Measurements from ENCODE around the gene SCT. TPM values are rescaled to one million over a fixed set of nuclear protein-coding genes. Genes with fewer than 3 reads are reported as not detected.
A peak's percentile ranks its signal among the peaks of the same experiment; 100 is the strongest.

Gene SCT
- total and polyA plus RNA-seq, 4 donors, result not detected

- ATAC-seq (ENCODE audit: low FRiP score) (no peak), DNase-seq (no peak)
- H3K4me1 ChIP-seq (ENCODE audit: control insufficient read depth in 1 of 2, insufficient read depth in 2 of 2, low read length in 2 of 2), result no peaks in the 10 kb centered on the region
- no peak overlapping the region for H3K4me3 ChIP-seq (ENCODE audit: low read length in 2 of 2)
- H3K36me3 ChIP-seq (ENCODE audit: control insufficient read depth in 1 of 2, insufficient read depth in 2 of 2, low read length in 1 of 2), result peaks cover 4 to 11% of the 10 kb centered on the region in 2 donors
- H3K9me3 ChIP-seq (ENCODE audit: control insufficient read depth, low read length), result no peaks in the 10 kb centered on the region
- no peaks in the 10 kb centered on the region for H3K27me3 ChIP-seq (ENCODE audit: control insufficient read depth in 1 of 2, insufficient read depth in 2 of 2, low read length in 1 of 2)
- 85% methylated on average over 25 to 28 of the region's 28 CpGs for WGBS, 2 donors
- intact Hi-C loops (cut with DNase I), result no loop called here
- no peak overlapping the region for H3K27ac ChIP-seq (ENCODE audit: low read depth in 1 of 2, low read length in 2 of 2)
These were observed 18.2 kb downstream of the SCT start for GRCh38 chr11:608791-609251.

DNA sequence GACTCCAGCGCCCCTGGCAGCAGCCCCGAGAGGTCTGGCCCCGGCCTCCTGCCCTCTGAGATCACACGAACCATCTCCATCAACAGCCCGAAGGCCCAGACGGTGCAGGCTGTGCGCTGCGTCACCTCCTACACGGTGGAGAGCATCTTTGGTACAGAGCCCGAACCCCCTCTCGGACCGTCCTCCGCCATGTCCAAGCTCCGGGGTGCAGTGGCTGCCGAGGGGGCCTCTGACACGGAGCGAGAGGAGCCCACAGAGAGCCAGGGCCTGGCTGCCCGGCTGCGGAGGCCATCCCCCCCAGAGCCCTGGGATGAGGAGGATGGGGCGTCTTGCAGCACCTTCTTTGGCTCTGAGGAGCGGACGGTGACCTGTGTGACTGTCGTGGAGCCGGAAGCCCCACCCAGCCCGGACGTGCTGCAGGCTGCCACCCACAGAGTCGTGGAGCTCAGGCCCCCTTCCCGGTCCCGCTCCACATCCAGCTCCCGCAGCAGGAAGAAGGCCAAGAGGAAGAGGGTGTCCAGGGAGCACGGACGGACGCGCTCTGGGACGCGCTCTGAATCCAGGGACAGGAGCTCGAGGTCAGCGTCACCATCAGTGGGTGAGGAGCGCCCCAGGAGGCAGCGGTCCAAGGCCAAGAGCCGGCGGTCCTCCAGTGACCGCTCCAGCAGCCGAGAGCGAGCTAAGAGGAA is 18.9 kb downstream of the SCT start:
- no peak for ATAC-seq (ENCODE audit: low FRiP score)
- no peak overlapping the region for H3K4me3 ChIP-seq (ENCODE audit: low read length in 2 of 2)
- H3K27me3 ChIP-seq (ENCODE audit: control insufficient read depth in 1 of 2, insufficient read depth in 2 of 2, low read length in 1 of 2), result no peaks in the 10 kb centered on the region
- 89 to 90% methylated on average over 43 to 45 of the region's 45 CpGs for WGBS, 2 donors
- intact Hi-C loops (cut with DNase I), result no loop called here
- H3K9me3 ChIP-seq (ENCODE audit: control insufficient read depth, low read length), result no peaks in the 10 kb centered on the region
- no peak overlapping the region for H3K27ac ChIP-seq (ENCODE audit: low read depth in 1 of 2, low read length in 2 of 2)
- peaks cover 4 to 11% of the 10 kb centered on the region in 2 donors for H3K36me3 ChIP-seq (ENCODE audit: control insufficient read depth in 1 of 2, insufficient read depth in 2 of 2, low read length in 1 of 2)
- no peaks in the 10 kb centered on the region for H3K4me1 ChIP-seq (ENCODE audit: control insufficient read depth in 1 of 2, insufficient read depth in 2 of 2, low read length in 2 of 2)
- DNase-seq, result no peak

DNA sequence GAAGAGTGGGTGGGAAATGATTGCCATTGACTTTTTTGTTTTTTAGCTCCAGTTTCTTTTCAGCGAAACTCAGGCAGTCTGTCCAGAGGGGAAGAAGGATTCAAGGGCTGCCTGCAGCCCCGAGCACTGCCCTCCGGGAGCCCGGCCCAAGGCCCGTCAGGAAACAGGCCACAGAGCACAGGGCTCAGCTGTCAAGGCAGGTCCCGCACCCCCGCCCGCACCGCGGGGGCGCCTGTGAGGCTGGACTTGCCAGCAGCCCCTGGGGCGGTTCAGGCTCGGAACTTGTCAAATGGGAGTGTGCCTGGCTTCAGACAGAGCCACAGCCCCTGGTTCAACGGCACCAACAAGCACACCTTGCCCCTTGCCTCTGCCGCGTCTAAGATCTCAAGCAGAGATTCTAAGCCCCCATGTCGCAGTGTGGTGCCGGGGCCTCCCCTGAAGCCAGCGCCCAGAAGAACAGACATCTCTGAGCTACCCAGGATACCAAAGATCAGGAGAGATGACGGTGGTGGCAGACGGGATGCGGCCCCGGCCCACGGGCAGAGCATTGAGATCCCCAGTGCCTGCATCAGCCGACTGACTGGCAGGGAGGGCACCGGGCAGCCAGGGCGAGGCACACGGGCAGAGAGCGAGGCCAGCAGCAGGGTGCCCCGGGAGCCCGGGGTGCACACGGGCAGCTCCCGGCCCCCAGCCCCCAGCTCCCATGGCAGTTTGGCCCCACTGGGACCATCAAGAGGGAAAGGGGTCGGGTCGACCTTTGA is 19.8 kb downstream of the SCT start:
- WGBS, 2 donors, result 91 to 92% methylated on average over 35 of the region's 35 CpGs
- H3K4me1 ChIP-seq (ENCODE audit: control insufficient read depth in 1 of 2, insufficient read depth in 2 of 2, low read length in 2 of 2), result no peaks in the 10 kb centered on the region
- H3K36me3 ChIP-seq (ENCODE audit: control insufficient read depth in 1 of 2, insufficient read depth in 2 of 2, low read length in 1 of 2), result peaks cover 4 to 11% of the 10 kb centered on the region in 2 donors
- H3K4me3 ChIP-seq (ENCODE audit: low read length in 2 of 2), result no peak overlapping the region
- ATAC-seq (ENCODE audit: low FRiP score) (no peak), DNase-seq (no peak)
- no peaks in the 10 kb centered on the region for H3K27me3 ChIP-seq (ENCODE audit: control insufficient read depth in 1 of 2, insufficient read depth in 2 of 2, low read length in 1 of 2)
- no peaks in the 10 kb centered on the region for H3K9me3 ChIP-seq (ENCODE audit: control insufficient read depth, low read length)
- intact Hi-C loops (cut with DNase I), result no loop called here
- H3K27ac ChIP-seq (ENCODE audit: low read depth in 1 of 2, low read length in 2 of 2), result no peak overlapping the region

- ATAC-seq (ENCODE audit: low FRiP score) (peak; percentile 31), DNase-seq (no peak)
- Histone ChIP-seq H3K36me3 (ENCODE audit: control insufficient read depth in 1 of 2, insufficient read depth in 2 of 2, low read length in 1 of 2) (peaks cover 5 to 15% of the 10 kb centered on the region in 2 donors), H3K27me3 (ENCODE audit: control insufficient read depth in 1 of 2, insufficient read depth in 2 of 2, low read length in 1 of 2) (no peaks in the 10 kb centered on the region), H3K9me3 (ENCODE audit: control insufficient read depth, low read length) (no peaks in the 10 kb centered on the region), H3K4me3 (ENCODE audit: low read length in 2 of 2) (no peak overlapping the region), H3K27ac (ENCODE audit: low read depth in 1 of 2, low read length in 2 of 2) (no peak overlapping the region), H3K4me1 (ENCODE audit: control insufficient read depth in 1 of 2, insufficient read depth in 2 of 2, low read length in 2 of 2) (no peaks in the 10 kb centered on the region)
- intact Hi-C loops (cut with DNase I), result no loop called here
- WGBS, 2 donors, result 59 to 64% methylated on average over 19 of the region's 19 CpGs
These were observed 20.7 kb downstream of the SCT start for GRCh38 chr11:606245-606644.

GRCh38 chr11:605286-606129 is 21.5 kb downstream of the SCT start:
- WGBS, 2 donors, result 91 to 93% methylated on average over 33 of the region's 33 CpGs
- intact Hi-C loops (cut with DNase I), result no loop called here
- DNase-seq (no peak), ATAC-seq (ENCODE audit: low FRiP score) (no peak)
- Histone ChIP-seq H3K27ac (ENCODE audit: low read depth in 1 of 2, low read length in 2 of 2) (no peak overlapping the region), H3K4me3 (ENCODE audit: low read length in 2 of 2) (no peak overlapping the region), H3K9me3 (ENCODE audit: control insufficient read depth, low read length) (no peaks in the 10 kb centered on the region), H3K36me3 (ENCODE audit: control insufficient read depth in 1 of 2, insufficient read depth in 2 of 2, low read length in 1 of 2) (peaks cover 6 to 15% of the 10 kb centered on the region in 2 donors), H3K27me3 (ENCODE audit: control insufficient read depth in 1 of 2, insufficient read depth in 2 of 2, low read length in 1 of 2) (no peaks in the 10 kb centered on the region), H3K4me1 (ENCODE audit: control insufficient read depth in 1 of 2, insufficient read depth in 2 of 2, low read length in 2 of 2) (no peaks in the 10 kb centered on the region)

DNA sequence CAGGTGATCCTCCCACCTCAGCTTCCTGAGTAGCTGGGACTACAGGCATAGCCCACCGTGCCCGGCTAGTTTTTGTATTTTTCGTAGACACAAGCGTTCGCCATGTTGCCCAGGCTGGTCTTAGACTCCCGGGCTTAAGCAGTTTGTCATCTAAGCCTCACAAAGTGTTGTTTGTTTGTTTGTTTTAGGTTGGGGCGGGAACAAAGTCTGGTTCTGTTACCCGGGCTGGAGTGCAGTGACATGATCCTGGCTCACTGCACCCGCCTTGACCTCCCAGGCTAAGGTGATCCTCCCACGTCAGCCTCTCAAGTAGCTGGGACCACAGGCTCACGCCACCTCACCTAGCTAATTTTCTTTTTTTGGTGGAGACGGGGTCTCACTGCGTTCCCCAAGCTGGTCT is 23.8 kb downstream of the SCT start:
- Histone ChIP-seq H3K27ac (ENCODE audit: low read depth in 1 of 2, low read length in 2 of 2) (no peak overlapping the region), H3K27me3 (ENCODE audit: control insufficient read depth in 1 of 2, insufficient read depth in 2 of 2, low read length in 1 of 2) (no peaks in the 10 kb centered on the region), H3K4me1 (ENCODE audit: control insufficient read depth in 1 of 2, insufficient read depth in 2 of 2, low read length in 2 of 2) (no peaks in the 10 kb centered on the region), H3K4me3 (ENCODE audit: low read length in 2 of 2) (no peak overlapping the region), H3K36me3 (ENCODE audit: control insufficient read depth in 1 of 2, insufficient read depth in 2 of 2, low read length in 1 of 2) (peaks cover 5 to 15% of the 10 kb centered on the region in 2 donors), H3K9me3 (ENCODE audit: control insufficient read depth, low read length) (no peaks in the 10 kb centered on the region)
- intact Hi-C loops (cut with DNase I), result no loop called here
- 85 to 89% methylated on average over 13 of the region's 13 CpGs for WGBS, 2 donors
- ATAC-seq (ENCODE audit: low FRiP score) (no peak), DNase-seq (no peak)

GRCh38 chr11:601573-602245 is 25.3 kb downstream of the SCT start:
- Histone ChIP-seq H3K4me3 (ENCODE audit: low read length in 2 of 2) (no peak overlapping the region), H3K4me1 (ENCODE audit: control insufficient read depth in 1 of 2, insufficient read depth in 2 of 2, low read length in 2 of 2) (no peaks in the 10 kb centered on the region), H3K9me3 (ENCODE audit: control insufficient read depth, low read length) (no peaks in the 10 kb centered on the region), H3K27ac (ENCODE audit: low read depth in 1 of 2, low read length in 2 of 2) (no peak overlapping the region), H3K27me3 (ENCODE audit: control insufficient read depth in 1 of 2, insufficient read depth in 2 of 2, low read length in 1 of 2) (no peaks in the 10 kb centered on the region), H3K36me3 (ENCODE audit: control insufficient read depth in 1 of 2, insufficient read depth in 2 of 2, low read length in 1 of 2) (peaks cover 2 to 20% of the 10 kb centered on the region in 2 donors)
- WGBS, 2 donors, result 93% methylated on average over 23 of the region's 23 CpGs
- intact Hi-C loops (cut with DNase I), result no loop called here
- ATAC-seq (ENCODE audit: low FRiP score) (no peak), DNase-seq (no peak)

DNA sequence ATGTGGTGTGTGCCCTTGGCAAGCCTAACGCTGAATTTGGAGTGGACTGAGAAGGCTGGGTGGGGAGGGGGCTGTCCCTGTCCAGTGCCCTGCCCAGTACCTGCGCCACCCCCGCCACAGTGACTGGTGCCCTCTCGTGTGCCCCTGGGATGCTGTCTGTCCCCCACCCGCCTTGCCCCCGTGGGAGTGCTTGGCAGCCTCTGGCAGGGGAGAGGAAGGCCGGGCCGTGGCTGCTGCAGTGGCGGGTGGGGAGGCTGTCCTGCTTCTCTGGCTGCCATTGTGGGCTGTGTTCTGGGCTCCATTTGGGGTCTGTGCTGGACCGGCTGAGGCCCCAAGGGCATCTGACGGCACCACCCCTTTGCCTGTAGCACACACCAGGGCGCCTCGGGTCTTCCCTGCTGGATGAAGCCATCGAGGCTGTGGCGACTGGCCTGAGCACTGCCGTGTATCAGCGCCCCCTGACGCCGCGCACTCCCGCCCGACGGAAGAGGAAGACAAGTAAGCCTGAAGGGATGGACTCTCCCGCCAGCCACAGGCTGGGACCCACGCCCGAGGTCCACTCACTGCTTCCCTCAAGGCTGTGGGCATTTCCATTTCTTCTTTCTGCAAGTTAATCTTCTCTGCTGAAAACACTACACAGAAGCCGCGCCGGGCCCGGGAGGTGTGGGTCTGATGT is 28.8 kb downstream of the SCT start:
- no peaks in the 10 kb centered on the region for H3K4me1 ChIP-seq (ENCODE audit: control insufficient read depth in 1 of 2, insufficient read depth in 2 of 2, low read length in 2 of 2)
- no peak overlapping the region for H3K4me3 ChIP-seq (ENCODE audit: low read length in 2 of 2)
- ATAC-seq (ENCODE audit: low FRiP score) (no peak), DNase-seq (no peak)
- 93 to 94% methylated on average over 30 of the region's 30 CpGs for WGBS, 2 donors
- no peak overlapping the region for H3K27ac ChIP-seq (ENCODE audit: low read depth in 1 of 2, low read length in 2 of 2)
- H3K36me3 ChIP-seq (ENCODE audit: control insufficient read depth in 1 of 2, insufficient read depth in 2 of 2, low read length in 1 of 2), result peaks cover 2 to 17% of the 10 kb centered on the region in 2 donors
- no peaks in the 10 kb centered on the region for H3K9me3 ChIP-seq (ENCODE audit: control insufficient read depth, low read length)
- intact Hi-C loops (cut with DNase I), result no loop called here
- H3K27me3 ChIP-seq (ENCODE audit: control insufficient read depth in 1 of 2, insufficient read depth in 2 of 2, low read length in 1 of 2), result no peaks in the 10 kb centered on the region

Measured in aorta (tissue), 5 donors.